ENCODE results near the gene RASGRF1. TPM values are rescaled to one million over a fixed set of nuclear protein-coding genes. Genes with fewer than 3 reads are reported as not detected.

The RASGRF1 gene
- total and polyA plus RNA-seq, 2 experiments from 2014 or later, result 0.05 to 0.24 TPM

DNA sequence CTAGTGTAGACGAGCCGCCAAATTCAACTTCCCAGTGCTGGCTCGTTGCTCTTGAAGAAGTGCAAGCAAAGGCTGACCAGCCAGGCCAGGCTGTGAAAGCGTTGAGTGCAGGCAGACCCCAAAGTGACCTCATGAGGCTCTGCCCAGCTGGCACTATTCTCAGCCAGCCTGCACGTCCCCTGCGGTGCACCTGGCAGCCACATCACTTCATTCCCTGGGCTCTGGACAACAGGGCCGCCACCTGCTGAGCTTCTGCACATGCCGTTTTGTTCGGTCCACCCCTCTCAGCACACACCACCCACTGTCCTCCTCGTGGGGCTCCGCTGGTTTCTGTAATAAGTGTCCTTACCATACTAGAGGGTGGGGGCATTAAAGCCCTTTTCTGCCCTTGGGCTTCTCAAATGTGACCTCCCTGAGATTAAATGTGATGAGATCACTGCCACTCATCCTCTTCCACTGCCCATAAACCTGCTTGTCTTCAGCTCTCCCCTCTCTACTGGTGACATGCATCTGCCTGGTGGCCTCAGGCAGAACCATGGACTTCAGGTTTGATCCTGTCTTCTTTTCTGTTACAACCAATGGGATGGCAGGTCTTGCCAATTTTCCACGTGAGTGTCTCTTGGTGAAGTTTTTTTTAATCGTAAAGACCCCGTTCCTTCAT is 6.1 kb downstream of the RASGRF1 start:
- peaks cover 2% of the 10 kb centered on the region; the same call in 2 of the 3 replicates for H3K4me1 Mint-ChIP-seq
- H3K79me2 ChIP-seq (replicated peaks; ENCODE audit: insufficient read depth), result no peaks in the 10 kb centered on the region
- peaks cover 30% of the 10 kb centered on the region for H3K27me3 Mint-ChIP-seq (ENCODE audit: insufficient read depth, low read depth, poor library complexity)
- ATAC-seq, result no peak
- TF ChIP-seq EZH2 (IDR thresholded peaks at IDR 0.05; ENCODE audit: low read depth, unreplicated experiment), result no peak
- TF ChIP-seq STAT1 (IDR thresholded peaks at IDR 0.05; ENCODE audit: unreplicated experiment), result no peak
- TF ChIP-seq CREB1 (CRISPR knock-in tag; IDR thresholded peaks at IDR 0.05; ENCODE audit: low read depth), result no peak
- TF ChIP-seq ZNF331 (CRISPR knock-in tag; IDR thresholded peaks at IDR 0.05; ENCODE audit: low read depth), result no peak
- no peak for TF ChIP-seq ZNF114 (CRISPR knock-in tag; IDR thresholded peaks at IDR 0.05)
- TF ChIP-seq JUNB (IDR thresholded peaks at IDR 0.05; ENCODE audit: unreplicated experiment), result no peak
- TF ChIP-seq POLR2AphosphoS5 (IDR thresholded peaks at IDR 0.05; ENCODE audit: low read depth), result no peak
- TF ChIP-seq, protein P1, sequence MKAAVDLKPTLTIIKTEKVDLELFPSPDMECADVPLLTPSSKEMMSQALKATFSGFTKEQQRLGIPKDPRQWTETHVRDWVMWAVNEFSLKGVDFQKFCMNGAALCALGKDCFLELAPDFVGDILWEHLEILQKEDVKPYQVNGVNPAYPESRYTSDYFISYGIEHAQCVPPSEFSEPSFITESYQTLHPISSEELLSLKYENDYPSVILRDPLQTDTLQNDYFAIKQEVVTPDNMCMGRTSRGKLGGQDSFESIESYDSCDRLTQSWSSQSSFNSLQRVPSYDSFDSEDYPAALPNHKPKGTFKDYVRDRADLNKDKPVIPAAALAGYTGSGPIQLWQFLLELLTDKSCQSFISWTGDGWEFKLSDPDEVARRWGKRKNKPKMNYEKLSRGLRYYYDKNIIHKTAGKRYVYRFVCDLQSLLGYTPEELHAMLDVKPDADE (IDR thresholded peaks at IDR 0.05), result no peak
- no peaks in the 10 kb centered on the region for H3K4me1 ChIP-seq (ENCODE audit: insufficient read depth)
- H3K4me2 ChIP-seq, result no peak overlapping the region
- no peaks in the 10 kb centered on the region for H3K9me3 Mint-ChIP-seq
- H3K27me3 ChIP-seq (ENCODE audit: insufficient read depth), result peaks cover 50% of the 10 kb centered on the region
- peaks cover 4% of the 10 kb centered on the region; the same call in 1 of the 2 replicates for H4K20me1 ChIP-seq (replicated peaks; ENCODE audit: insufficient read depth)
- no peak overlapping the region for H3K27ac Mint-ChIP-seq
- H3K36me3 Mint-ChIP-seq (ENCODE audit: low read depth), result no peaks in the 10 kb centered on the region
- H3K27ac ChIP-seq (ENCODE audit: low read depth), result no peak overlapping the region
- no peak overlapping the region for H3K4me3 ChIP-seq
- H3K36me3 ChIP-seq (ENCODE audit: insufficient read depth), result no peaks in the 10 kb centered on the region
- no peak overlapping the region for H3K4me3 Mint-ChIP-seq
- no peak overlapping the region for H2AFZ ChIP-seq
- H3K9me2 ChIP-seq (ENCODE audit: insufficient read depth), result no peaks in the 10 kb centered on the region
- no peak for DNase-seq (ENCODE audit: low spot score)
- no peaks in the 10 kb centered on the region for H3F3A ChIP-seq (replicated peaks; ENCODE audit: low read depth)

DNA sequence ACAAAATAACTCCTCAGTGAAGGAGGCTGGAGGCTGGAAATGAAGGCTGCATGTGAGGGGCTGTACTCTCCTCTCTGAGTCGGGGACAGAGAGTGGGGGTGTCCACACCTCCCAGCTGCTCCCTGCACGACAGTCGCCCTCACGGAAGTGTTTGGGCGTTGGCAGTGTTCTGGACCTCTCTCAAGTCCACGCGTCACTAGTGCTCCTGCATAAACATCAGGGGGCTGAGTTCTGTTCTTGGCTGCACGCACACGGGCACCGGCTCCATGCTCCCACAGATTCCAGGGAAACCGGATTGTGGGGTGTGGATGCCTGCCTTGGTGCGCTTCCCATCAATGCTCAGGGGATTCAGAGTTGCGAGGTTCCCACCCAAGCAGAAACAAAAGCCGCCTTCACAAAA is 7.4 kb downstream of the RASGRF1 start:
- H3K4me1 Mint-ChIP-seq, result peaks cover 2% of the 10 kb centered on the region; the same call in 1 of the 3 replicates
- H3K27me3 Mint-ChIP-seq (ENCODE audit: insufficient read depth, low read depth, poor library complexity), result peaks cover 19% of the 10 kb centered on the region
- H3K36me3 Mint-ChIP-seq (ENCODE audit: low read depth), result no peaks in the 10 kb centered on the region
- H3K4me3 Mint-ChIP-seq, result no peak overlapping the region
- H3K9me3 Mint-ChIP-seq, result no peaks in the 10 kb centered on the region
- H3K4me1 ChIP-seq (ENCODE audit: insufficient read depth), result no peaks in the 10 kb centered on the region
- DNase-seq (ENCODE audit: low spot score), result no peak
- H3K4me2 ChIP-seq, result no peak overlapping the region
- H3K27ac ChIP-seq (ENCODE audit: low read depth), result no peak overlapping the region
- H3K27ac Mint-ChIP-seq, result no peak overlapping the region
- H3K79me2 ChIP-seq (replicated peaks; ENCODE audit: insufficient read depth), result no peaks in the 10 kb centered on the region
- H3K4me3 ChIP-seq, result no peak overlapping the region
- TF ChIP-seq ZNF331 (CRISPR knock-in tag; IDR thresholded peaks at IDR 0.05; ENCODE audit: low read depth), result no peak
- TF ChIP-seq EZH2 (IDR thresholded peaks at IDR 0.05; ENCODE audit: low read depth, unreplicated experiment), result no peak
- H3K9me2 ChIP-seq (ENCODE audit: insufficient read depth), result no peaks in the 10 kb centered on the region
- no peaks in the 10 kb centered on the region for H3K36me3 ChIP-seq (ENCODE audit: insufficient read depth)
- no peak overlapping the region for H2AFZ ChIP-seq
- no peak for ATAC-seq
- no peaks in the 10 kb centered on the region for H3F3A ChIP-seq (replicated peaks; ENCODE audit: low read depth)
- H4K20me1 ChIP-seq (replicated peaks; ENCODE audit: insufficient read depth), result no peaks in the 10 kb centered on the region
- peaks cover 37% of the 10 kb centered on the region for H3K27me3 ChIP-seq (ENCODE audit: insufficient read depth)

DNA sequence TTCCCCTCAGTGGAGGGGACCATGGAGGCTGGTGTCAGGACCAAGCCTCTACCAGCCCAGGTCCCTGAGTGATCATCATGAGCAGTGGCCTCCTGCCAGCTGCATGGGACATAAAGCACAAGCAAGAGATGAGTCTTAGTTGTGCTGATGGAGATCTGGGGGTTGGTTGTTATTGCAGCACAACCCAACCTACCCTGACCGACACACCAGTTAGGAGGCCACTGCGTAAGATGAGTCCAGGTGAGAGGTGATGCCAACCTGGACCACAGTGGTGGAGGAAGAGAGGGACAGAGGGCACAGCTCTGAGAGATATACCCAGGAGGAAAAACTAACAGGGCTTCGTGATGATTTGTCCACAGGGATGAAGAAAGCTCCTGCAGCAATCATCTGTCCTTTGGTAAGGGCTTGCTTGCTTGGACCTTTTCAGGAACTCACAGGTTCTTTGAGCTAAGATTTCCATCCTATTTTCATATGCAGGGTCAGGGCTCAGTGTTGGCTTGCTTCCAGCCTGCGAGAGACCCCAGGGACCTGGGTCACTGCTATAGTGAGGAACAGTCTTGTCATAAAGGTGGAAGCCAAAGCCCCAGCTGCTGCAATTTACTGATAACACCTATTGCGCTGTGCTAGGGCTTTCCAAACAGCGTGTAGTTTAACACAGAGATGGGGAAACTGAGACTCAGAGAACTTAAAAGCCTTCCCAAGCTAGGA is 8.1 kb downstream of the RASGRF1 start:
- Mint-ChIP-seq H3K27ac (no peak overlapping the region), H3K9me3 (no peaks in the 10 kb centered on the region), H3K4me1 (peaks cover 2% of the 10 kb centered on the region; the same call in 1 of the 3 replicates), H3K36me3 (ENCODE audit: low read depth) (no peaks in the 10 kb centered on the region), H3K4me3 (no peak overlapping the region), H3K27me3 (ENCODE audit: insufficient read depth, low read depth, poor library complexity) (peaks cover 13% of the 10 kb centered on the region)
- Histone ChIP-seq H3K4me1 (ENCODE audit: insufficient read depth) (no peaks in the 10 kb centered on the region), H2AFZ (no peak overlapping the region), H3K4me2 (no peak overlapping the region), H3K4me3 (no peak overlapping the region), H3K9me2 (ENCODE audit: insufficient read depth) (no peaks in the 10 kb centered on the region), H4K20me1 (replicated peaks; ENCODE audit: insufficient read depth) (no peaks in the 10 kb centered on the region), H3K27ac (ENCODE audit: low read depth) (no peak overlapping the region), H3F3A (replicated peaks; ENCODE audit: low read depth) (no peaks in the 10 kb centered on the region), H3K36me3 (ENCODE audit: insufficient read depth) (no peaks in the 10 kb centered on the region), H3K27me3 (ENCODE audit: insufficient read depth) (peaks cover 31% of the 10 kb centered on the region), H3K79me2 (replicated peaks; ENCODE audit: insufficient read depth) (no peaks in the 10 kb centered on the region)
- no peak for ATAC-seq
- no peak for DNase-seq (ENCODE audit: low spot score)
- TF ChIP-seq EZH2 (IDR thresholded peaks at IDR 0.05; ENCODE audit: low read depth, unreplicated experiment) (no peak), JUNB (IDR thresholded peaks at IDR 0.05; ENCODE audit: unreplicated experiment) (no peak), CREB1 (CRISPR knock-in tag; IDR thresholded peaks at IDR 0.05; ENCODE audit: low read depth) (no peak)
- TF ChIP-seq, protein P1 (IDR thresholded peaks at IDR 0.05), result no peak

Data from GM23338 (cell line).